HG02840 (cell line): ENCODE measurements around the gene NCLN.
"Not testable (repeated sequence)": the region's sequence is repeated elsewhere in the genome, so short reads cannot be mapped to it uniquely, and the experiment has no call there.

ENCODE experiments used
- ATAC-seq: cut with Tn5 transposase; IDR thresholded peaks from one replicate; pipeline ENCODE4 v1.9.1; 2021; ENCODE audit warnings: mild to moderate bottlenecking, moderate library complexity, moderate number of reproducible peaks; ENCODE audit not compliant: unreplicated experiment, low FRiP score

NCLN gene

GRCh38 chr19:3216874-3217273, 31.1 kb downstream of the NCLN start:
- no peak for ATAC-seq

- ATAC-seq = no peak
Observed at GRCh38 chr19:3220576-3220975, 34.8 kb downstream of the NCLN start.

GRCh38 chr19:3221576-3221975, 35.8 kb downstream of the NCLN start:
- ATAC-seq = not testable (repeated sequence)

GRCh38 chr19:3222709-3223108, 37.0 kb downstream of the NCLN start:
- no peak for ATAC-seq

- no peak for ATAC-seq
Observed at GRCh38 chr19:3224346-3225168, 38.8 kb downstream of the NCLN start, which contains the start of gene CELF5. TSS of gene CELF5 (plus strand) at chr19:3224661. CDS start at chr19:3224740, 79 bp downstream.

GRCh38 chr19:3225169-3225485, 39.4 kb downstream of the NCLN start:
- ATAC-seq = no peak

- ATAC-seq = no peak
Observed at GRCh38 chr19:3225677-3226093, 40.0 kb downstream of the NCLN start.

GRCh38 chr19:3227054-3227626, 41.4 kb downstream of the NCLN start:
- no peak for ATAC-seq

- no peak for ATAC-seq
Observed at GRCh38 chr19:3229346-3229743, 43.6 kb downstream of the NCLN start.

- ATAC-seq = no peak
Observed at GRCh38 chr19:3229888-3230496, 44.3 kb downstream of the NCLN start.

- no peak for ATAC-seq
Observed at GRCh38 chr19:3231288-3231687, 45.6 kb downstream of the NCLN start.

GRCh38 chr19:3233116-3233515, 47.4 kb downstream of the NCLN start:
- ATAC-seq = no peak

GRCh38 chr19:3233831-3234230, 48.1 kb downstream of the NCLN start:
- ATAC-seq = no peak

GRCh38 chr19:3234800-3235199, 49.1 kb downstream of the NCLN start:
- ATAC-seq = no peak

GRCh38 chr19:3235604-3236003, 49.9 kb downstream of the NCLN start:
- not testable (repeated sequence) for ATAC-seq

GRCh38 chr19:3236272-3236671, 50.5 kb downstream of the NCLN start:
- no peak for ATAC-seq

GRCh38 chr19:3238066-3238561, 52.4 kb downstream of the NCLN start:
- ATAC-seq = no peak

- no peak for ATAC-seq
Observed at GRCh38 chr19:3239367-3239766, 53.6 kb downstream of the NCLN start.

GRCh38 chr19:3243819-3244700, 58.3 kb downstream of the NCLN start:
- no peak for ATAC-seq

- ATAC-seq = no peak
Observed at GRCh38 chr19:3245050-3245449, 59.3 kb downstream of the NCLN start.
